SK-N-SH (cell line): Measurements from ENCODE around the gene ORC4. TPM values are rescaled to one million over a fixed set of nuclear protein-coding genes. Genes with fewer than 3 reads are reported as not detected.

Source experiments
- CTCF ChIA-PET: fragments of 300-600, 350-600 bp; formaldehyde crosslinking; extraction: SDS; loops from one replicate; lab custom pipeline; 2021; lab: Yijun Ruan, JAX
- POLR2A ChIA-PET: fragments of 350-600 bp; sonication (Branson Sonifier 250); formaldehyde crosslinking; extraction: SDS; loops from one replicate; lab custom pipeline; 2020; ENCODE audit warnings: antibody characterized with exemption, inconsistent platforms; lab: Yijun Ruan, JAX
- DNase-seq: peaks from one replicate; pipeline ENCODE4 v3.0.0; 2012
- H2AFZ ChIP-seq: fragments of 200-600 bp; sonication (generic); 2 replicates; pipeline ENCODE4 v1.8.1; 2016; ENCODE audit warnings: antibody characterized with exemption, mild to moderate bottlenecking, low read depth
- H3F3A ChIP-seq: fragments of 200-600 bp; sonication (generic); replicated peaks from 2 replicates; pipeline ENCODE3; 2016; ENCODE audit warnings: antibody characterized with exemption, mild to moderate bottlenecking; ENCODE audit not compliant: insufficient read depth
- H3K27ac ChIP-seq, 2 experiments: fragments of 200-500 bp in 1 of 2; fragments of 200-600 bp in 1 of 2; sonication (Bioruptor generic) in 1 of 2; sonication (generic), shearing (Covaris generic) in 1 of 2; 2 replicates each; pipeline versions ENCODE4 v1.5.1 to v1.6.1; 2014 to 2016; ENCODE audit warnings: low read depth in 2 of 2, inconsistent platforms in 1 of 2, low read length in 1 of 2, mild to moderate bottlenecking in 1 of 2, mixed read lengths in 1 of 2
- H3K27me3 ChIP-seq: fragments of 200-600 bp; sonication (generic), shearing (Covaris generic); 2 replicates; pipeline ENCODE4 v1.6.1; 2016; ENCODE audit warnings: mixed run types; ENCODE audit not compliant: insufficient read depth
- H3K36me3 ChIP-seq, 2 experiments: fragments of 200-500 bp in 1 of 2; fragments of 200-600 bp in 1 of 2; sonication (Bioruptor generic) in 1 of 2; sonication (generic) in 1 of 2; replicated peaks in 1 of 2; 2 replicates each; pipeline versions ENCODE3 to v1.5.1; 2014 to 2016; ENCODE audit warnings: low read length in 1 of 2, mild to moderate bottlenecking in 1 of 2; ENCODE audit not compliant: insufficient read depth in 2 of 2, control insufficient read depth in 1 of 2
- H3K4me1 ChIP-seq, 2 experiments: fragments of 200-500 bp in 1 of 2; fragments of 200-600 bp in 1 of 2; sonication (Bioruptor generic) in 1 of 2; sonication (generic), shearing (Covaris generic) in 1 of 2; 2 replicates each; pipeline versions ENCODE4 v1.5.1 to v1.6.1; 2014 to 2016; ENCODE audit warnings: low read depth in 1 of 2, low read length in 1 of 2, mixed run types in 1 of 2; ENCODE audit not compliant: insufficient read depth in 2 of 2, control insufficient read depth in 1 of 2
- H3K4me2 ChIP-seq: fragments of 200-600 bp; sonication (generic), shearing (Covaris generic); 2 replicates; pipeline ENCODE4 v1.6.1; 2017; ENCODE audit warnings: mixed run types
- H3K4me3 ChIP-seq, 2 experiments: fragments of 200-500 bp in 1 of 2; fragments of 200-600 bp in 1 of 2; sonication (Bioruptor generic) in 1 of 2; sonication (generic), shearing (Covaris generic) in 1 of 2; 2 replicates each; pipeline versions ENCODE4 v1.5.1 to v1.8.1; 2014 to 2016; ENCODE audit warnings: low read depth in 2 of 2, inconsistent platforms in 1 of 2, low read length in 1 of 2, mild to moderate bottlenecking in 1 of 2, mixed read lengths in 1 of 2, moderate library complexity in 1 of 2
- H3K79me2 ChIP-seq: fragments of 200-600 bp; sonication (generic); 2 replicates; pipeline ENCODE4 v1.8.1; 2017; ENCODE audit warnings: mild to moderate bottlenecking; ENCODE audit not compliant: insufficient read depth
- H3K9ac ChIP-seq: fragments of 200-600 bp; sonication (generic); 2 replicates; pipeline ENCODE4 v1.6.1; 2017; ENCODE audit warnings: mixed run types
- H3K9me2 ChIP-seq: fragments of 200-600 bp; sonication (generic); 2 replicates; pipeline ENCODE4 v1.6.1; 2017; ENCODE audit warnings: mixed run types
- H3K9me3 ChIP-seq: fragments of 200-600 bp; sonication (generic); 2 replicates; pipeline ENCODE4 v1.6.1; 2017; ENCODE audit warnings: mixed run types, mild to moderate bottlenecking, moderate library complexity
- H4K20me1 ChIP-seq: fragments of 200-600 bp; sonication (generic); 2 replicates; pipeline ENCODE4 v1.6.1; 2017; ENCODE audit warnings: mild to moderate bottlenecking, mixed run types; ENCODE audit not compliant: insufficient read depth
- CTCF ChIP-seq: fragments of 200-600 bp; sonication (generic); IDR thresholded peaks from 2 replicates; pipeline ENCODE4 v1.6.1; 2017; ENCODE audit warnings: antibody characterized with exemption, mild to moderate bottlenecking, moderate library complexity
- EP300 ChIP-seq, 2 experiments: IDR thresholded peaks; 2 replicates each; pipeline versions ENCODE4 v1.4.0 to v1.6.1; 2012; ENCODE audit warnings: borderline replicate concordance in 1 of 2, low read depth in 1 of 2, low read length in 1 of 2
- EZH2phosphoT487 ChIP-seq: fragments of 200-600 bp; sonication (generic); IDR thresholded peaks from 2 replicates; pipeline ENCODE4 v1.6.1; 2017; ENCODE audit warnings: low read depth, mixed run types, mild to moderate bottlenecking, antibody characterized with exemption, moderate library complexity, borderline replicate concordance
- FOXJ3 ChIP-seq: sonication (generic); formaldehyde crosslinking; IDR thresholded peaks from 2 replicates; pipeline ENCODE4 v1.5.1; 2020; ENCODE audit warnings: mild to moderate bottlenecking, missing genetic modification reagents
- GABPA ChIP-seq: IDR thresholded peaks from 2 replicates; pipeline ENCODE4 v1.4.0; 2012; ENCODE audit warnings: low read depth, mild to moderate bottlenecking
- GATA2 ChIP-seq: sonication (generic); formaldehyde crosslinking; IDR thresholded peaks from 2 replicates; pipeline ENCODE4 v1.5.0; 2020; ENCODE audit warnings: mild to moderate bottlenecking, missing genetic modification reagents
- IRF3 ChIP-seq: fragments of 150-350 bp; IDR thresholded peaks from 2 replicates; pipeline ENCODE4 v1.6.1; 2016; ENCODE audit warnings: mild to moderate bottlenecking, low read depth, low read length
- MAX ChIP-seq: IDR thresholded peaks from 2 replicates; pipeline ENCODE4 v1.4.0; 2012; ENCODE audit warnings: low read depth
- MXI1 ChIP-seq: IDR thresholded peaks from 2 replicates; pipeline ENCODE4 v1.6.1; 2012; ENCODE audit warnings: mild to moderate bottlenecking, low read depth, low read length, improper control_type of control experiment
- NRF1 ChIP-seq: IDR thresholded peaks from 2 replicates; pipeline ENCODE4 v1.6.1; 2012; ENCODE audit warnings: low read depth, mild to moderate bottlenecking, low read length
- PBX3 ChIP-seq: IDR thresholded peaks from 2 replicates; pipeline ENCODE4; 2012
- POLR2AphosphoS5 ChIP-seq: IDR thresholded peaks from 2 replicates; pipeline ENCODE4 v1.6.1; 2012; ENCODE audit warnings: low read depth, low read length
- REST ChIP-seq: IDR thresholded peaks from 2 replicates; pipeline ENCODE4 v1.6.1; 2012; ENCODE audit warnings: mild to moderate bottlenecking, low read depth, low read length, moderate library complexity
- RFX5 ChIP-seq: IDR thresholded peaks from 2 replicates; pipeline ENCODE4 v1.6.1; 2012; ENCODE audit warnings: mild to moderate bottlenecking, improper control_type of control experiment, low read length
- RXRA ChIP-seq: IDR thresholded peaks from 2 replicates; pipeline ENCODE4 v1.4.0; 2012; ENCODE audit warnings: low read depth, mild to moderate bottlenecking, borderline replicate concordance
- SMC3 ChIP-seq: IDR thresholded peaks from 2 replicates; pipeline ENCODE4 v1.6.1; 2012; ENCODE audit warnings: low read depth, low read length, improper control_type of control experiment
- TAF1 ChIP-seq: IDR thresholded peaks from 2 replicates; pipeline ENCODE4 v1.6.1; 2012; ENCODE audit warnings: low read depth, mild to moderate bottlenecking, low read length, moderate library complexity, borderline replicate concordance
- TEAD4 ChIP-seq: IDR thresholded peaks from 2 replicates; pipeline ENCODE4 v1.4.0; 2012; ENCODE audit warnings: mild to moderate bottlenecking, borderline replicate concordance; ENCODE audit not compliant: insufficient read depth
- USF1 ChIP-seq: IDR thresholded peaks from 2 replicates; pipeline ENCODE4 v1.4.0; 2012; ENCODE audit warnings: low read depth, borderline replicate concordance
- USF2 ChIP-seq: fragments of 150-350 bp; IDR thresholded peaks from 2 replicates; pipeline ENCODE4 v1.6.1; 2017; ENCODE audit warnings: antibody characterized with exemption, low read length, low read depth, borderline replicate concordance
- WGBS: methylation state at CpG from one replicate; pipeline ENCODE4 v1.1.6; 2017; ENCODE audit warnings: low lambda C conversion rate; 5-methylcytosine and 5-hydroxymethylcytosine counted together
- polyA plus RNA-seq, 3 experiments: library from polyadenylated mRNA; depleted of rRNA; stranded (reverse); fragments of >200 nt; gene quantifications; 2 replicates each; pipeline ENCODE4 v1.2.3, GENCODE V29; 2012

Gene ORC4
- polyA plus RNA-seq, 1 of the 3 experiments (the other 2 are of a cell fraction) = 15.2 TPM

GRCh38 chr2:147999126-147999525, 21.4 kb downstream of the ORC4 start:
- ChIA-PET CTCF (interaction anchor here (0.9 to 1.6 kb wide), 2 partner anchors 9 to 510 kb away, joined by 4 read pairs; no protein-coding TSS in a partner anchor), POLR2A (no interaction called here)
- Histone ChIP-seq H3K9ac (no peak overlapping the region), H3K27ac (no peak overlapping the region), H3K27me3 (no peaks in the 10 kb centered on the region), H3K9me2 (no peaks in the 10 kb centered on the region), H2AFZ (no peak overlapping the region), H3K4me2 (no peak overlapping the region), H3K36me3 (peaks cover 8 to 11% of the 10 kb centered on the region in 2 experiments), H3K4me1 (no peaks in the 10 kb centered on the region), H3K4me3 (no peak overlapping the region), H3K79me2 (peaks cover 84% of the 10 kb centered on the region), H3K9me3 (0 out of 2 replicates have a peak, but pooled peaks cover 5% of the 10 kb centered on the region), H3F3A (no peaks in the 10 kb centered on the region), H4K20me1 (no peaks in the 10 kb centered on the region)
- TF ChIP-seq PBX3 (no peak), FOXJ3 (CRISPR knock-in tag) (no peak), RFX5 (no peak), POLR2AphosphoS5 (no peak), EZH2phosphoT487 (no peak), EP300 (IDR thresholded peaks at IDR 0.05; ENCODE audit: borderline replicate concordance in 1 of 2, low read depth in 1 of 2, low read length in 1 of 2) (no peak), RXRA (no peak), SMC3 (no peak), USF2 (no peak), TEAD4 (no peak), GABPA (no peak), TAF1 (no peak), GATA2 (CRISPR knock-in tag) (no peak), IRF3 (no peak), USF1 (no peak), NRF1 (no peak), REST (no peak), MAX (no peak), CTCF (no peak), MXI1 (no peak)
- DNase-seq = no peak
- WGBS = 63% methylated on average over 2 of the region's 2 CpGs
